H1 (cell line): ENCODE data around the gene SCPEP1. TPM values are rescaled to one million over a fixed set of nuclear protein-coding genes. Genes with fewer than 3 reads are reported as not detected.

Experiments
- TCF12 ChIP-seq: IDR thresholded peaks from 2 replicates; pipeline ENCODE4 v1.6.1; 2011; ENCODE audit warnings: low read depth, mild to moderate bottlenecking, low read length
- polyA plus RNA-seq, 7 experiments: library from polyadenylated mRNA; depleted of rRNA in 3 of 7; stranded (reverse) in 5 of 7; unstranded in 2 of 7; fragments of >200 nt in 5 of 7; fragments of 200-250 nt in 2 of 7; gene quantifications; 1 replicate in 5 of 7; 2 replicates in 1 of 7; 4 replicates in 1 of 7; pipeline versions ENCODE4 v1.2.1 to v1.2.3, GENCODE V29; 2011 to 2013; ENCODE audit warnings: missing spikeins in 2 of 7, mixed read lengths in 2 of 7
- total RNA-seq: library from RNA; stranded (reverse); fragmentation: NEBNext Ultra II Directional; extraction: Animal tissue kit (Norgen Biotek cat#: 25700); gene quantifications from 2 replicates; pipeline ENCODE4 v1.2.1, GENCODE V29; 2021

Gene SCPEP1
- total and polyA plus RNA-seq, 2 of the 8 experiments (the other 6 are each of a cell fraction or from before 2014, with no cell fraction given), result 30.7 to 52.6 TPM

GRCh38 chr17:57021226-57021940, 43.5 kb downstream of the SCPEP1 start (continued):
- no peak for TF ChIP-seq TCF12
- TF ChIP-seq, all 59 proteins: peak for 0
